Measurements from ENCODE around the gene GUCY1B1.

The GUCY1B1 gene

DNA sequence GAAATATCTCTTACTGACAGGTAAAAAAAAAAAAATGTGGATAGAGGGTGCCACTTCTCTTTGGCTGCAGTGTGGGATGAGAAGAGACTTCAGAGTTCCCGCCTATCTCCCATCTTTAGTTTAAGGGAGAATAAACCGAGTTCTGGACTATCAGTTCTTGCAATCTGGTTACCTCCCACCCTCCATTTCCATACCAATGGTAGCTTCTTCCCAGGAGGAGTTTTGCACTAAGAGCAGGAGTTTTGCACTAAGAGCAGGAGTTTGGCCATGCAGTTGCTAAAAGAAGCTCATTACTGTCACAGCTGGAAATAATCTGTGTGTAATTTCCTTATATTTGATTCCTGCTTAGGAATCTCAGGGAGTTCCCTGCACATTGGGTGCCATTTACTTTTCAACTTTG is 10.8 kb upstream of the GUCY1B1 start:
- no peaks in the 10 kb centered on the region for H3K27me3 ChIP-seq
- DNase-seq, result no peak
- intact Hi-C loops (cut with DNase I; ENCODE audit: low total_unique reads), result no loop called here
- no peaks in the 10 kb centered on the region for H3K36me3 ChIP-seq
- no peak overlapping the region for H3K4me3 ChIP-seq
- TF ChIP-seq, protein P1, sequence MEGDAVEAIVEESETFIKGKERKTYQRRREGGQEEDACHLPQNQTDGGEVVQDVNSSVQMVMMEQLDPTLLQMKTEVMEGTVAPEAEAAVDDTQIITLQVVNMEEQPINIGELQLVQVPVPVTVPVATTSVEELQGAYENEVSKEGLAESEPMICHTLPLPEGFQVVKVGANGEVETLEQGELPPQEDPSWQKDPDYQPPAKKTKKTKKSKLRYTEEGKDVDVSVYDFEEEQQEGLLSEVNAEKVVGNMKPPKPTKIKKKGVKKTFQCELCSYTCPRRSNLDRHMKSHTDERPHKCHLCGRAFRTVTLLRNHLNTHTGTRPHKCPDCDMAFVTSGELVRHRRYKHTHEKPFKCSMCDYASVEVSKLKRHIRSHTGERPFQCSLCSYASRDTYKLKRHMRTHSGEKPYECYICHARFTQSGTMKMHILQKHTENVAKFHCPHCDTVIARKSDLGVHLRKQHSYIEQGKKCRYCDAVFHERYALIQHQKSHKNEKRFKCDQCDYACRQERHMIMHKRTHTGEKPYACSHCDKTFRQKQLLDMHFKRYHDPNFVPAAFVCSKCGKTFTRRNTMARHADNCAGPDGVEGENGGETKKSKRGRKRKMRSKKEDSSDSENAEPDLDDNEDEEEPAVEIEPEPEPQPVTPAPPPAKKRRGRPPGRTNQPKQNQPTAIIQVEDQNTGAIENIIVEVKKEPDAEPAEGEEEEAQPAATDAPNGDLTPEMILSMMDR (IDR thresholded peaks at IDR 0.05), result no peak
- H3K9me3 ChIP-seq, result no peaks in the 10 kb centered on the region
- H3K27ac ChIP-seq, result no peak overlapping the region
- H3K4me1 ChIP-seq, result peaks cover 0 to 11% (median 0%) of the 10 kb centered on the region in 4 donors

DNA sequence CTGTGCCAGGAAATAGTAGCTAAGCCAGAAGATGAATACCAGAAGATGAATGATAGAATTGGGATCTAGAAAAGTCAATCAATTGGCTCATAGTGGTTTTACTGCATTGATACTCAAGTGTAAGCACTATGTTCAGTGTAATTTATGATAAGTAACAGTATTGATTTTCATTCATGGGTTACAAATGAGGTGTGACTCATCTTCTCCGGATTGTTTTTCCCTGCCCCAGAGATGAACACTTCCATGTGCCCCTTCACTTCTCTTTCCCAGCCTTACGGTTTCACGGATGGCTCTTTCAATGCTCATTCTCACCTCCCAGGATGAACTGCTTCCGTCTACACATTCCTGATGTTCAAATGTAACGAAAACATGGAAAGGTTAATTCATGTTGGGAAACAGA is 9.8 kb upstream of the GUCY1B1 start:
- Histone ChIP-seq H3K36me3 (no peaks in the 10 kb centered on the region), H3K27me3 (no peaks in the 10 kb centered on the region), H3K9me3 (no peaks in the 10 kb centered on the region), H3K27ac (no peak overlapping the region), H3K4me3 (no peak overlapping the region), H3K4me1 (peaks cover 0 to 11% (median 0%) of the 10 kb centered on the region in 4 donors)
- TF ChIP-seq, protein P1 (IDR thresholded peaks at IDR 0.05), result no peak
- no peak for DNase-seq
- intact Hi-C loops (cut with DNase I; ENCODE audit: low total_unique reads), result no loop called here

DNA sequence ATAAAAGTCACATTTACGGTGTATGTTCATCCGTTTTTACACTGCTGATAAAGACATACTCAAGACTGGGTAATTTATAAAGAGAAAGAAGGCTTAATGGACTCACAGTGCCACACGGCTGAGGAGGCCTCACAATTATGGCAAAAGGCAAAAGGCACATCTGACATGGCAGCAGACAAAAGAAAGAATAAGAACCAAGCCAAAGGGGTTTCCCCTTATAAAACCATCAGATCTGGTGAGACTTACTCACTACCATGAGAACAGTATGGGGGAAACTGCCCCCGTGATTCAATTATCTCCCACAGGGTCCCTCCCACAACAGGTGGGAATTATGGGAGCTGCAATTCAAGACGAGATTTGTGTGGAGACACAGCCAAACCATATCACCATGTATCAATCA is 7.3 kb upstream of the GUCY1B1 start:
- intact Hi-C loops (cut with DNase I; ENCODE audit: low total_unique reads), result no loop called here
- H3K36me3 ChIP-seq, result no peaks in the 10 kb centered on the region
- TF ChIP-seq, protein P1 (IDR thresholded peaks at IDR 0.05), result no peak
- DNase-seq, result no peak
- no peaks in the 10 kb centered on the region for H3K4me1 ChIP-seq
- H3K27me3 ChIP-seq, result no peaks in the 10 kb centered on the region
- no peak overlapping the region for H3K27ac ChIP-seq
- H3K9me3 ChIP-seq, result no peaks in the 10 kb centered on the region
- no peak overlapping the region for H3K4me3 ChIP-seq

DNA sequence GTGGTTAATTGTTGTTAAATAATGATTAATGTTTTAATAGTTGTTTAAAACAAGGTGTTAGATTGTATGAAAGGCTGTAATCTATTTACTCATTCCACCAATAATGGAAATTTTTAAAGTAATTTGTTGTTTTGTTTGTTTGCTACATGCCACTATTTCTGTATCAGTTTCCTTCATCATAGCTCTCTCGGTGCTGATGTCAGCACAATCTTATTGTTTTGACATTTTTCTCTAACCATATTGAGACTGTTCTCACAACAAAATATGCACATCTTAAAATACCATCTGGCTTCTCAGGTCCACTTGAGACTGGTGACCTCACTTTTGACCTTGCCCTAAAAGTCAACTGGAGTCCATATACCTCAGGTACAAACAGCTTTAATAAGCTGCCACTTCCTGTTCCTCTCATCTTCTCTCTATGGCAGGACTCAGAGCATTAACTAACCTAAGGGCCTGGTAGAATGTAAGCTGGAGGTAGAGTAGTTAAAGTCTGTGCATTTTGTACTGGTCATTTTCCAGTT is 1.0 kb upstream of the GUCY1B1 start:
- Histone ChIP-seq H3K27ac (peak overlapping the region in 1 of 2 donors; percentile 95), H3K9me3 (no peaks in the 10 kb centered on the region), H3K4me1 (peaks cover 0 to 20% (median 4%) of the 10 kb centered on the region in 4 donors), H3K27me3 (no peaks in the 10 kb centered on the region), H3K4me3 (no peak overlapping the region), H3K36me3 (no peaks in the 10 kb centered on the region)
- TF ChIP-seq, protein P1 (IDR thresholded peaks at IDR 0.05), result no peak
- intact Hi-C loops (cut with DNase I; ENCODE audit: low total_unique reads), result no loop called here
- DNase-seq, result no peak

DNA sequence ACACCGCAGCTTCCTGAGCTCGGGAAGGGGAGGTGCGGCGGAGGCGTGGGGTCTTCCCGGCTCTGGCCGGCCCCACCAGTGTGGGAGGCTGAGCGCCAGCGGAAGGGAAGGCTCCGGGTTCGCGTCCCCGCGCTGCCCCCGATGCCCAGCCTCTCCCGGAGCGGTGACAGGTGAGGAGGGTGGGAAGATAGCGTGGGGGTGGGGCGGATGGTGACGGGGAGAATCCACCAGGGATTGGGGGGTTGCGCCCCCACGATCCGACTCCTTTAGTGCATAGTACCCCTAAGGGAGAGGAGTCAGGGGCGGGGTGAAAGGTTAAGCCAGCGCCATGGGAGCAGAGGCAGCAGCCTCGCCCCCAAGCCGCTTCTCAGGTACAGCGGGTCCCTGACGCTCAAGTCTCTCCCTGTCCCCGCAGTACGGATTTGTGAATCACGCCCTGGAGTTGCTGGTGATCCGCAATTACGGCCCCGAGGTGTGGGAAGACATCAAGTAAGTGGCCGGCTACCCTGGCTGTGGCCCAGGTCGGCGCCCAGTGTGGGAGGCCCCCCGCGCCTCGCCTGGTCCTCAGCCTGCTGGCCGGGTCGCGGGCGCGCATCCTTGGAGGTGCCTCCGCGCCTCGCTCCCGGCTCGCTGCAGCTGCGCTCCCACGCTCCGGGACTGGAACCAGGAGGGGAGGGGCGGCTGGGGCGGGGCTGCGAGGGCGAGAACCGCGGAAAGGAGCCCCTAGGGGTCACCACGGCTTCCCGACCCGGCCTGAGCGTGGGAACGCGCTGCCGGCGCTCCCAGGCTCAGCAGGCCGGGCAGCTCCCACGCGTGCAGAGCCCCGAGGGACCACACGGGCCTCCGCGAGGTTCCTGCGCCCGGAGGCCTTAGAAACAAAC is 791 bp downstream of the GUCY1B1 start:
- Histone ChIP-seq H3K27ac (peak overlapping the region; percentile 90 to 95), H3K4me3 (peak overlapping the region; percentile 60 to 72), H3K9me3 (no peaks in the 10 kb centered on the region), H3K36me3 (peaks cover 0 to 2% (median 0%) of the 10 kb centered on the region in 3 donors), H3K4me1 (peaks cover 0 to 20% (median 4%) of the 10 kb centered on the region in 4 donors), H3K27me3 (no peaks in the 10 kb centered on the region)
- DNase-seq, result peak; percentile 35 to 76
- TF ChIP-seq, protein P1 (IDR thresholded peaks at IDR 0.05), result peak; percentile 5 to 22
- intact Hi-C loops (cut with DNase I; ENCODE audit: low total_unique reads), result no loop called here
